ENCODE data around the gene CDKAL1.
A peak's percentile ranks its signal among the peaks of the same experiment; 100 is the strongest.

CDKAL1 gene

GRCh38 chr6:21123507-21124436 is 589.5 kb downstream of the CDKAL1 start:
- no peak for DNase-seq

- no peak for DNase-seq
These were observed 594.3 kb downstream of the CDKAL1 start for GRCh38 chr6:21128601-21129000.

GRCh38 chr6:21131406-21131805 is 597.1 kb downstream of the CDKAL1 start:
- DNase-seq, result no peak

- no peak for DNase-seq
These were observed 598.2 kb downstream of the CDKAL1 start for GRCh38 chr6:21132446-21132845.

GRCh38 chr6:21132856-21133838 is 598.9 kb downstream of the CDKAL1 start:
- DNase-seq, result peak; percentile 20

- DNase-seq, result no peak
These were observed 599.6 kb downstream of the CDKAL1 start for GRCh38 chr6:21133901-21134300.

- DNase-seq, result peak; percentile 63
These were observed 600.1 kb downstream of the CDKAL1 start for GRCh38 chr6:21134356-21134755.

- DNase-seq, result no peak
These were observed 601.3 kb downstream of the CDKAL1 start for GRCh38 chr6:21135484-21136013.

GRCh38 chr6:21137700-21138335 is 603.6 kb downstream of the CDKAL1 start:
- DNase-seq, result peak; percentile 62

- no peak for DNase-seq
These were observed 604.2 kb downstream of the CDKAL1 start for GRCh38 chr6:21138336-21139069.

- DNase-seq, result no peak
These were observed 606.7 kb downstream of the CDKAL1 start for GRCh38 chr6:21140966-21141365.

GRCh38 chr6:21141616-21142303 is 607.5 kb downstream of the CDKAL1 start:
- no peak for DNase-seq

GRCh38 chr6:21142741-21143140 is 608.5 kb downstream of the CDKAL1 start:
- DNase-seq, result no peak

- no peak for DNase-seq
These were observed 609.4 kb downstream of the CDKAL1 start for GRCh38 chr6:21143645-21144044.

GRCh38 chr6:21144928-21145327 is 610.7 kb downstream of the CDKAL1 start:
- no peak for DNase-seq

GRCh38 chr6:21147995-21148394 is 613.7 kb downstream of the CDKAL1 start:
- DNase-seq, result no peak

GRCh38 chr6:21149470-21149869 is 615.2 kb downstream of the CDKAL1 start:
- DNase-seq, result peak; percentile 94

GRCh38 chr6:21150667-21151066 is 616.4 kb downstream of the CDKAL1 start:
- no peak for DNase-seq

GRCh38 chr6:21151119-21151518 is 616.9 kb downstream of the CDKAL1 start:
- no peak for DNase-seq

- DNase-seq, result no peak
These were observed 617.3 kb downstream of the CDKAL1 start for GRCh38 chr6:21151530-21151929.

- no peak for DNase-seq
These were observed 623.1 kb downstream of the CDKAL1 start for GRCh38 chr6:21157186-21157929.

Measured in fibroblast of skin of right quadriceps (primary cell).